CD14-positive monocyte (primary cell): ENCODE results near the gene LTO1. TPM values are rescaled to one million over a fixed set of nuclear protein-coding genes. Genes with fewer than 3 reads are reported as not detected.

ENCODE experiments used
- DNase-seq, 3 donors: peaks; one replicate each; pipeline ENCODE4 v3.0.0-alpha.2; 2011 to 2022
- H2AFZ ChIP-seq: 2 replicates; pipeline ENCODE4 v1.6.0; 2012; ENCODE audit warnings: mild to moderate bottlenecking, low read depth, low read length, inconsistent platforms; ENCODE audit not compliant: insufficient read depth, poor library complexity, severe bottlenecking
- H3K27ac ChIP-seq, 2 donors: 1 replicate in 1 of 2; 2 replicates in 1 of 2; pipeline ENCODE4 v1.5.1; 2012 to 2013; ENCODE audit warnings: low read length in 2 of 2, control low read depth in 1 of 2, inconsistent platforms in 1 of 2, low read depth in 1 of 2, mild to moderate bottlenecking in 1 of 2
- H3K27me3 ChIP-seq, 2 donors: one replicate each; pipeline versions ENCODE4 v1.6.0 to v1.6.1; 2011 to 2013; ENCODE audit warnings: low read length in 2 of 2; ENCODE audit not compliant: control insufficient read depth in 2 of 2, insufficient read depth in 2 of 2
- H3K36me3 ChIP-seq, 2 donors: replicated peaks in 1 of 2; 1 replicate in 1 of 2; 2 replicates in 1 of 2; pipeline versions ENCODE4 v1.5.1 to v1.6.1; 2012 to 2013; ENCODE audit warnings: low read length in 2 of 2, control low read depth in 1 of 2, inconsistent platforms in 1 of 2, mild to moderate bottlenecking in 1 of 2; ENCODE audit not compliant: insufficient read depth in 2 of 2, control insufficient read depth in 1 of 2
- H3K4me1 ChIP-seq, 2 donors: 1 replicate in 1 of 2; 2 replicates in 1 of 2; pipeline versions ENCODE4 v1.5.1 to v1.6.1; 2012 to 2013; ENCODE audit warnings: low read length in 2 of 2, control low read depth in 1 of 2, inconsistent platforms in 1 of 2, mild to moderate bottlenecking in 1 of 2, moderate library complexity in 1 of 2; ENCODE audit not compliant: insufficient read depth in 2 of 2, control insufficient read depth in 1 of 2
- H3K4me2 ChIP-seq: replicated peaks from 2 replicates; pipeline ENCODE3; 2012; ENCODE audit warnings: low read length, moderate library complexity, mild to moderate bottlenecking; ENCODE audit not compliant: poor library complexity, severe bottlenecking; ENCODE audit errors: extremely low read depth
- H3K4me3 ChIP-seq, 3 experiments: fragments of 200-600 bp in 1 of 3; sonication (generic) in 1 of 3; replicated peaks in 1 of 3; 1 replicate in 2 of 3; 2 replicates in 1 of 3; pipeline ENCODE4 v1.5.1; 2011 to 2013; ENCODE audit warnings: low read length in 3 of 3, mild to moderate bottlenecking in 3 of 3, control low read depth in 2 of 3, low read depth in 2 of 3, inconsistent platforms in 1 of 3, moderate library complexity in 1 of 3
- H3K79me2 ChIP-seq: 2 replicates; pipeline ENCODE4 v1.6.0; 2012; ENCODE audit warnings: mild to moderate bottlenecking, control low read depth, inconsistent platforms, low read length, moderate library complexity; ENCODE audit not compliant: insufficient read depth
- H3K9ac ChIP-seq: 2 replicates; pipeline ENCODE4 v1.6.0; 2017; ENCODE audit warnings: low read length, mild to moderate bottlenecking; ENCODE audit not compliant: insufficient read depth, poor library complexity, severe bottlenecking
- H3K9me3 ChIP-seq, 2 donors: replicated peaks in 1 of 2; 1 replicate in 1 of 2; 2 replicates in 1 of 2; pipeline versions ENCODE4 v1.5.1 to v1.6.1; 2012 to 2013; ENCODE audit warnings: low read length in 2 of 2, control low read depth in 1 of 2; ENCODE audit not compliant: control insufficient read depth in 1 of 2, insufficient read depth in 1 of 2
- H4K20me1 ChIP-seq: 2 replicates; pipeline ENCODE4 v1.6.0; 2012; ENCODE audit warnings: mild to moderate bottlenecking, low read length, control low read depth, moderate library complexity; ENCODE audit not compliant: insufficient read depth
- H3K27ac Mint-ChIP-seq, 7 donors: one replicate each; pipeline ENCODE4 v1.8.0; 2020; ENCODE audit warnings: mild to moderate bottlenecking in 7 of 7, mixed read lengths in 7 of 7, moderate library complexity in 6 of 7, inconsistent platforms in 2 of 7
- H3K27me3 Mint-ChIP-seq, 3 donors: one replicate each; pipeline ENCODE4 v1.8.0; 2021 to 2022; ENCODE audit warnings: low read depth in 3 of 3, mild to moderate bottlenecking in 3 of 3, mixed read lengths in 3 of 3, moderate library complexity in 3 of 3, inconsistent platforms in 1 of 3
- H3K36me3 Mint-ChIP-seq, 2 donors: one replicate each; pipeline ENCODE4 v1.8.0; 2020; ENCODE audit warnings: mixed read lengths in 2 of 2, inconsistent platforms in 1 of 2, mild to moderate bottlenecking in 1 of 2
- H3K4me1 Mint-ChIP-seq: one replicate; pipeline ENCODE4 v1.8.0; 2020; ENCODE audit warnings: mild to moderate bottlenecking, mixed read lengths
- H3K4me3 Mint-ChIP-seq, 2 donors: one replicate each; pipeline ENCODE4 v1.8.0; 2020; ENCODE audit warnings: mild to moderate bottlenecking in 2 of 2, mixed read lengths in 2 of 2, moderate library complexity in 1 of 2
- H3K9me3 Mint-ChIP-seq, 7 donors: one replicate each; pipeline ENCODE4 v1.8.0; 2020 to 2022; ENCODE audit warnings: mixed read lengths in 7 of 7, mild to moderate bottlenecking in 6 of 7, moderate library complexity in 6 of 7, inconsistent platforms in 2 of 7
- CTCF ChIP-seq: fragments of 200-600 bp; IDR thresholded peaks from one replicate; pipeline ENCODE4 v1.8.0; 2022; ENCODE audit warnings: antibody characterized with exemption, mild to moderate bottlenecking
- WGBS: methylation state at CpG from one replicate; pipeline ENCODE4 v1.1.5; 2013; ENCODE audit warnings: missing lambda C conversion rate; ENCODE audit not compliant: insufficient coverage; 5-methylcytosine and 5-hydroxymethylcytosine counted together
- intact Hi-C, 2 donors: fragments of 100-400 bp; cut with micrococcal nuclease; formaldehyde crosslinking; loops; one replicate each; pipeline versions ENCODE4 v1.15.0 to v1.15.1; 2023
- polyA plus RNA-seq, 3 donors: library from polyadenylated mRNA; depleted of rRNA in 1 of 3; unstranded in 2 of 3; stranded (reverse) in 1 of 3; fragments of 300-500 nt in 2 of 3; fragments of >200 nt in 1 of 3; fragmentation: Illumina TruSeq in 2 of 3; gene quantifications; 1 replicate in 2 of 3; 2 replicates in 1 of 3; pipeline ENCODE4 v1.2.3, GENCODE V29; 2012 to 2021

Gene LTO1
- polyA plus RNA-seq, 3 donors: 3.9 to 27.1 (median 5.2) TPM

- Histone ChIP-seq H3K36me3 (peaks cover 56 to 86% of the 10 kb centered on the region in 2 donors), H3K9ac (no peak overlapping the region), H3K4me3 (no peak overlapping the region), H3K27me3 (no peaks in the 10 kb centered on the region), H3K9me3 (no peaks in the 10 kb centered on the region), H3K4me2 (no peak overlapping the region), H2AFZ (no peak overlapping the region), H4K20me1 (peaks cover 43% of the 10 kb centered on the region), H3K27ac (no peak overlapping the region), H3K4me1 (no peaks in the 10 kb centered on the region), H3K79me2 (no peaks in the 10 kb centered on the region)
- Mint-ChIP-seq H3K4me1 (peaks cover 12% of the 10 kb centered on the region), H3K27ac (no peak overlapping the region), H3K27me3 (peaks cover 0 to 1% (median 0%) of the 10 kb centered on the region in 3 donors), H3K4me3 (peak overlapping the region in 1 of 2 donors; percentile 10), H3K36me3 (peaks cover 73 to 88% of the 10 kb centered on the region in 2 donors), H3K9me3 (peaks cover 0 to 2% (median 0%) of the 10 kb centered on the region in 7 donors)
- no peak for TF ChIP-seq CTCF
- WGBS: 97% methylated on average over 12 of the region's 33 CpGs
- intact Hi-C loops: no loop called here
- no peak for DNase-seq
These were observed 8.2 kb downstream of the LTO1 start for GRCh38 chr11:69666752-69667536.

GRCh38 chr11:69666261-69666660 is 8.9 kb downstream of the LTO1 start:
- H3K27ac Mint-ChIP-seq: peak overlapping the region in 2 of 7 donors; percentile 8 to 35
- no peak for TF ChIP-seq CTCF
- H3K4me1 Mint-ChIP-seq: peaks cover 12% of the 10 kb centered on the region
- Histone ChIP-seq H3K36me3 (peaks cover 49 to 79% of the 10 kb centered on the region in 2 donors), H3K79me2 (no peaks in the 10 kb centered on the region), H2AFZ (no peak overlapping the region), H4K20me1 (peaks cover 39% of the 10 kb centered on the region), H3K9me3 (no peaks in the 10 kb centered on the region), H3K4me3 (no peak overlapping the region), H3K27me3 (no peaks in the 10 kb centered on the region), H3K27ac (no peak overlapping the region), H3K4me1 (no peaks in the 10 kb centered on the region), H3K9ac (no peak overlapping the region), H3K4me2 (no peak overlapping the region)
- no peak overlapping the region for H3K4me3 Mint-ChIP-seq
- WGBS: 98% methylated on average over 7 of the region's 14 CpGs
- H3K27me3 Mint-ChIP-seq: peaks cover 0 to 1% (median 0%) of the 10 kb centered on the region in 3 donors
- DNase-seq: no peak
- peaks cover 68 to 81% of the 10 kb centered on the region in 2 donors for H3K36me3 Mint-ChIP-seq
- intact Hi-C loops: no loop called here
- peaks cover 0 to 2% (median 0%) of the 10 kb centered on the region in 7 donors for H3K9me3 Mint-ChIP-seq
